Mesendoderm (in vitro differentiated cells): Measurements from ENCODE around the gene YPEL1.

Experiments
- DNase-seq: peaks from one replicate; pipeline ENCODE4 v3.0.0; 2013
- H2AK5ac ChIP-seq: 2 replicates; pipeline ENCODE4 v1.6.1; 2013; ENCODE audit warnings: low read length, inconsistent platforms
- H2BK120ac ChIP-seq: 2 replicates; pipeline ENCODE4 v1.6.1; 2013; ENCODE audit warnings: low read depth, mild to moderate bottlenecking, low read length, moderate library complexity, mixed read lengths
- H2BK15ac ChIP-seq: replicated peaks from 2 replicates; pipeline ENCODE4 v1.6.1; 2013; ENCODE audit warnings: low read depth, mild to moderate bottlenecking, moderate library complexity
- H2BK5ac ChIP-seq: 2 replicates; pipeline ENCODE4 v1.6.1; 2013; ENCODE audit warnings: low read length, inconsistent platforms
- H3K18ac ChIP-seq: 2 replicates; pipeline ENCODE4 v1.6.1; 2013; ENCODE audit warnings: mild to moderate bottlenecking, low read length, mixed read lengths
- H3K23ac ChIP-seq: one replicate; pipeline ENCODE4 v1.6.1; 2013; ENCODE audit warnings: low read length
- H3K27ac ChIP-seq: 2 replicates; pipeline ENCODE4 v1.5.1; 2013; ENCODE audit warnings: low read depth, mild to moderate bottlenecking, inconsistent platforms, low read length, moderate library complexity
- H3K27me3 ChIP-seq: 2 replicates; pipeline ENCODE4 v1.6.1; 2013; ENCODE audit warnings: low read length, control low read depth, mild to moderate bottlenecking, inconsistent platforms; ENCODE audit not compliant: insufficient read depth, poor library complexity
- H3K36me3 ChIP-seq: 2 replicates; pipeline ENCODE4 v1.6.1; 2013; ENCODE audit warnings: low read length, inconsistent platforms; ENCODE audit not compliant: control insufficient read depth, insufficient read depth
- H3K4ac ChIP-seq: one replicate; pipeline ENCODE4 v1.6.1; 2013; ENCODE audit warnings: low read depth, mild to moderate bottlenecking, low read length, moderate library complexity
- H3K4me1 ChIP-seq: 2 replicates; pipeline ENCODE4 v1.6.1; 2013; ENCODE audit warnings: low read depth, low read length, inconsistent platforms; ENCODE audit not compliant: control insufficient read depth
- H3K4me2 ChIP-seq: 2 replicates; pipeline ENCODE4 v1.6.1; 2013; ENCODE audit warnings: low read length
- H3K4me3 ChIP-seq: 2 replicates; pipeline ENCODE4 v1.5.1; 2013; ENCODE audit warnings: mild to moderate bottlenecking, low read length
- H3K56ac ChIP-seq: one replicate; pipeline ENCODE4 v1.6.1; 2013; ENCODE audit warnings: low read length
- H3K79me1 ChIP-seq: 2 replicates; pipeline ENCODE4 v1.6.1; 2013; ENCODE audit warnings: low read length, inconsistent platforms
- H3K79me2 ChIP-seq: 2 replicates; pipeline ENCODE4 v1.6.1; 2013; ENCODE audit warnings: mild to moderate bottlenecking, low read length; ENCODE audit not compliant: control insufficient read depth, insufficient read depth
- H3K9ac ChIP-seq: 2 replicates; pipeline ENCODE4 v1.6.1; 2013; ENCODE audit warnings: low read length, inconsistent platforms
- H4K5ac ChIP-seq: one replicate; pipeline ENCODE4 v1.6.1; 2013; ENCODE audit warnings: low read length
- H4K8ac ChIP-seq: one replicate; pipeline ENCODE4 v1.6.1; 2013; ENCODE audit warnings: low read depth, mild to moderate bottlenecking, control low read depth, low read length, moderate library complexity
- WGBS: extraction: QIAGEN DNeasy Blood & Tissue Kit; methylation state at CpG from one replicate; pipeline ENCODE4 v1.1.7; 2013; ENCODE audit warnings: low lambda C conversion rate, missing lambda C conversion rate; ENCODE audit not compliant: insufficient coverage; ENCODE audit errors: extremely low coverage; 5-methylcytosine and 5-hydroxymethylcytosine counted together

YPEL1 gene

GRCh38 chr22:21758091-21758864 is 22.7 kb upstream of the YPEL1 start:
- no peak overlapping the region for H3K18ac ChIP-seq
- H3K36me3 ChIP-seq: no peaks in the 10 kb centered on the region
- H2AK5ac ChIP-seq: no peak overlapping the region
- H3K27ac ChIP-seq: no peak overlapping the region
- H3K4me3 ChIP-seq: no peak overlapping the region
- no peak overlapping the region for H4K8ac ChIP-seq
- WGBS: no CpG with 5 or more reads among the region's 21 CpGs
- no peaks in the 10 kb centered on the region for H3K4me1 ChIP-seq
- H3K4me2 ChIP-seq: no peak overlapping the region
- no peak overlapping the region for H2BK15ac ChIP-seq
- no peak overlapping the region for H3K23ac ChIP-seq
- no peak overlapping the region for H2BK5ac ChIP-seq
- DNase-seq: no peak
- no peak overlapping the region for H3K4ac ChIP-seq
- no peak overlapping the region for H3K56ac ChIP-seq
- no peak overlapping the region for H4K5ac ChIP-seq
- H3K79me2 ChIP-seq: no peaks in the 10 kb centered on the region
- no peaks in the 10 kb centered on the region for H3K27me3 ChIP-seq
- H3K9ac ChIP-seq: no peak overlapping the region
- H3K79me1 ChIP-seq: no peaks in the 10 kb centered on the region
- H2BK120ac ChIP-seq: no peak overlapping the region

DNA sequence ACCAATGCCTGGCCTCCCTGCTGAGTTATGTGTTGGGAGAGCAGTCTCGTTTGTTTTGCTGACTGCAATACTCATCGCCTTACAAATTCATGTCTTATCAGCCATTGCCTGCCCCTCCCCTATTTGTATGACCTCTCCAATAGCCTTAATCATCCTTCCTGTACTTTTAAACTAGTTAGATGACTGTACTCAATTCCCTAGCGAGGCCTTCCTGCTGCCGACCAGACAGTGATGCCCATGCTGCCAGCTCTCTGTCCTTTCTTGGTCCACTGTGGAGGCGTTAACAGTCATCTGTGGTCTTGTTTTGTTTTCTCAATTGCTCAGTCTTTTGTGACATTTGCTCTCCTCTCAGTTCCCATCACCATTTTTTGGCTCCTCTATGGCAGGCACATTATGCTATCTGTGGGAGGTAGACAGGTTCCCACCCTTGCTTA is 20.3 kb upstream of the YPEL1 start:
- Histone ChIP-seq H3K27ac (no peak overlapping the region), H2BK5ac (no peak overlapping the region), H2BK15ac (no peak overlapping the region), H3K23ac (no peak overlapping the region), H3K36me3 (no peaks in the 10 kb centered on the region), H2BK120ac (no peak overlapping the region), H4K5ac (no peak overlapping the region), H3K27me3 (no peaks in the 10 kb centered on the region), H3K9ac (no peak overlapping the region), H3K18ac (no peak overlapping the region), H4K8ac (no peak overlapping the region), H2AK5ac (no peak overlapping the region), H3K79me2 (no peaks in the 10 kb centered on the region), H3K56ac (no peak overlapping the region), H3K79me1 (no peaks in the 10 kb centered on the region), H3K4me3 (no peak overlapping the region), H3K4me1 (no peaks in the 10 kb centered on the region), H3K4ac (no peak overlapping the region), H3K4me2 (no peak overlapping the region)
- no CpG with 5 or more reads among the region's 5 CpGs for WGBS
- DNase-seq: no peak

- DNase-seq: peak; percentile 44
- Histone ChIP-seq H3K18ac (no peak overlapping the region), H3K56ac (no peak overlapping the region), H2AK5ac (no peak overlapping the region), H3K27me3 (no peaks in the 10 kb centered on the region), H3K4me2 (no peak overlapping the region), H3K23ac (no peak overlapping the region), H2BK5ac (no peak overlapping the region), H3K36me3 (no peaks in the 10 kb centered on the region), H2BK15ac (no peak overlapping the region), H2BK120ac (no peak overlapping the region), H4K5ac (no peak overlapping the region), H4K8ac (no peak overlapping the region), H3K79me2 (no peaks in the 10 kb centered on the region), H3K9ac (no peak overlapping the region), H3K4me3 (no peak overlapping the region), H3K27ac (no peak overlapping the region), H3K4ac (no peak overlapping the region), H3K4me1 (no peaks in the 10 kb centered on the region), H3K79me1 (no peaks in the 10 kb centered on the region)
- WGBS: no CpG with 5 or more reads among the region's 7 CpGs
Measured at GRCh38 chr22:21754523-21754922, 18.9 kb upstream of the YPEL1 start.

DNA sequence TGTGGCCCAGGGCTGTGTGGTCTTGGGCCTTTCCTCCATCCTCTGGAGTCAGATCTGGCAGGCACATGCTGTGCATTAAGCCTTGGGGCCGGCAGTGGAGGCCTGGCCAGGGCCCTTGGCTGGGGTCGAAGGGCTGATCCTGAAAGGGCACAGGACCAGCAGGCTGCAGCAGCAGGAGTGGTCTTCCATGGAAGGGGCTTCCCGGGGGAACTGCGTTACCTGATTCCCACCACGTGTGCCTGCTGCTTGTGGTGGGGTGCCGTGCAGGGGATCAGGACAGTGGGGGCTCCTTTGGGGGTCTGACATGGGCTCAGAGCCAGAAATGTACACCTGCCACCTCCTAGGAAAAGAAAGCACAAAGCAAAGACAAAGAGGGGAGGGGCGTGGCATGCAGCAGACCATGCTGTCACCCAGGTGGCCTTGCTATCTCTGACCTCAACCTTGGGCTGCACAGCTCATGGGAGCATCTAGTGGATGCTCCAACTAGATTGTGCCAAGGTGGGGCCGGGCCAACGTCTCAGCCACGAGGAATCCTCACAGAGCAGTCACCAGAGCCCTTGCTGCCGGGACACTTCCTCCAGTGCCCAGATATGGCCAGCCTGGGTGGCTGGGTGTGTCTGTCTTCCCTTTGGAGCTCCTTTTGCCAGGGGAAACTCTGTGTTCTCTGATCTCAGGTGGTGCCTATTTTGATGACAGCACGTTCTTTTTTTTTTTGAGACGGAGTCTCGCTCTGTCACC is 17.9 kb upstream of the YPEL1 start:
- H4K8ac ChIP-seq: no peak overlapping the region
- H4K5ac ChIP-seq: no peak overlapping the region
- no peak overlapping the region for H2BK15ac ChIP-seq
- H2BK120ac ChIP-seq: no peak overlapping the region
- H3K4ac ChIP-seq: no peak overlapping the region
- no CpG with 5 or more reads among the region's 14 CpGs for WGBS
- no peaks in the 10 kb centered on the region for H3K79me2 ChIP-seq
- no peak overlapping the region for H3K56ac ChIP-seq
- no peaks in the 10 kb centered on the region for H3K36me3 ChIP-seq
- no peak overlapping the region for H2BK5ac ChIP-seq
- no peaks in the 10 kb centered on the region for H3K4me1 ChIP-seq
- no peak overlapping the region for H3K18ac ChIP-seq
- no peak overlapping the region for H3K4me3 ChIP-seq
- no peak overlapping the region for H2AK5ac ChIP-seq
- no peak overlapping the region for H3K23ac ChIP-seq
- H3K27me3 ChIP-seq: no peaks in the 10 kb centered on the region
- no peak overlapping the region for H3K27ac ChIP-seq
- no peaks in the 10 kb centered on the region for H3K79me1 ChIP-seq
- H3K4me2 ChIP-seq: no peak overlapping the region
- no peak for DNase-seq
- no peak overlapping the region for H3K9ac ChIP-seq

- Histone ChIP-seq H4K5ac (no peak overlapping the region), H2BK120ac (no peak overlapping the region), H3K4me2 (no peak overlapping the region), H4K8ac (no peak overlapping the region), H3K56ac (no peak overlapping the region), H3K27ac (no peak overlapping the region), H3K79me2 (no peaks in the 10 kb centered on the region), H2BK5ac (no peak overlapping the region), H3K9ac (no peak overlapping the region), H3K36me3 (no peaks in the 10 kb centered on the region), H3K79me1 (no peaks in the 10 kb centered on the region), H3K4ac (no peak overlapping the region), H3K4me1 (no peaks in the 10 kb centered on the region), H3K18ac (no peak overlapping the region), H2AK5ac (no peak overlapping the region), H3K4me3 (no peak overlapping the region), H2BK15ac (no peak overlapping the region), H3K27me3 (no peaks in the 10 kb centered on the region), H3K23ac (no peak overlapping the region)
- WGBS: no CpG with 5 or more reads among the region's 4 CpGs
- DNase-seq: no peak
Measured at GRCh38 chr22:21752276-21752675, 16.7 kb upstream of the YPEL1 start.
